HEK293T (cell line): Measurements from ENCODE around the gene DNAAF3.
"Not testable (repeated sequence)": the region's sequence is repeated elsewhere in the genome, so short reads cannot be mapped to it uniquely, and the experiment has no call there.

ENCODE experiments used
- BHLHE40 ChIP-seq: fragments of 450-650 bp; IDR thresholded peaks from 2 replicates; pipeline ENCODE4 v1.6.1; 2016; ENCODE audit warnings: mild to moderate bottlenecking, moderate library complexity, borderline replicate concordance
- FOXK2 ChIP-seq: fragments of 450-650 bp; IDR thresholded peaks from 2 replicates; pipeline ENCODE4 v1.6.1; 2016; ENCODE audit warnings: mild to moderate bottlenecking

- TF ChIP-seq BHLHE40, FOXK2: not testable (repeated sequence)
Measured at GRCh38 chr19:55155784-55156183, 10.6 kb downstream of the DNAAF3 start.
